HT1080 (cell line): ENCODE measurements around the gene BIRC7. TPM values are rescaled to one million over a fixed set of nuclear protein-coding genes. Genes with fewer than 3 reads are reported as not detected.

Experiments used
- DNase-seq: peaks from one replicate; pipeline ENCODE4 v3.0.0-alpha.2; 2015; ENCODE audit warnings: low read depth
- total RNA-seq: library from RNA; depleted of rRNA; stranded (reverse); fragments of >200 nt; shearing (Covaris generic); gene quantifications from 2 replicates; pipeline ENCODE4 v1.2.3, GENCODE V29; 2014

BIRC7 gene
- total RNA-seq, 1 experiment from 2014 or later: not detected

- DNase-seq: no peak
Observed at GRCh38 chr20:63262836-63263235, 27.1 kb downstream of the BIRC7 start.

DNA sequence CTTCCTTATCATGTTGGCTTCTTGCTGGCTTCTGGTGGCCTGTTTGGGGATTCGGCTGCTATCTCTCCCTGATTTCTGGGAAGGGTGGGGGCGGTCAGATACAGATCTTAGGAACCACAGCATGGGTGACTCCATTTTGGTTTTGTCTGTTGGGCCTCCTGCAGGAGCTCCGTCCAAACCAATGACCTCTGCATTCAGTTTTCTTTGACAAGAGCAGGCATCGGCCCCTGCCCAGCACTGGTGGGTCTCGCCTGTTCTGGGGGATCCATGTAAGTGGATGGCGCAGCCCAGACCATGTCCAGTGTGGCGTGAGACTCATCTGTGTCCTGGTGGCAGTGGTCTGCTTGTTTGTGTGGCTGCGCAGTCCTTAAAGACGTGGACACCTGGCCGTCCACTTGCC lies 28.3 kb downstream of the BIRC7 start:
- DNase-seq: no peak

GRCh38 chr20:63264519-63264918 lies 28.8 kb downstream of the BIRC7 start:
- no peak for DNase-seq

DNA sequence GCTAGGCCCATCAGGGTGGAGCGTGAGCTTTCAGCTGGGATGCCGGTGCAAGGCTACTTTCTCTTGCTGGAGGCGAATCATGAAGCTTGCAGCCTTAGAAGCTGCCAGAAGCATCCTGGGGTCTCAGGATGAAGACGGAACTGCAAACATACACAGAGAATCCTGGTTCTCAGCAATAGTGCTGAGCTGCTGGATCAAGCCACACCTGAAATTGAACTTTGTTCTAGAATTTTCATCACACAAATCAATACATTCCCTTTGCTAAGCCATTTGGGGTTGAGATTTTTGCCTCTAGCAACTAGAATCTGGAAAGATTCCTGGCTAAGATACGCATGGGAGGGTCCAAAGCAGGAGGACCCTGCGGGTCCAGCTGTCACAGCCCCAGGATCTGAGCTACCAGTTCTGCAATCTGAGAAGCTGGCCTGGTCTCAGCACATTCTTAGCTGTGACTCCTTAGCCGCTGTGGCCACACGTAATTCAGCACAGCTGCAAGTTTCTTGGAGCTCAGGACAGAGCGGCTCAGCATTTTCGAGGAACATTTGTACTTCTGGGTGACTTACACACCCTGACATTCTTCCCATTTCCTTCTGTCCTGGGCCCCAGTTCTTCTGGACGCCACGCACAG lies 30.3 kb downstream of the BIRC7 start:
- no peak for DNase-seq

- no peak for DNase-seq
Observed at GRCh38 chr20:63267691-63268090, 32.0 kb downstream of the BIRC7 start.

DNA sequence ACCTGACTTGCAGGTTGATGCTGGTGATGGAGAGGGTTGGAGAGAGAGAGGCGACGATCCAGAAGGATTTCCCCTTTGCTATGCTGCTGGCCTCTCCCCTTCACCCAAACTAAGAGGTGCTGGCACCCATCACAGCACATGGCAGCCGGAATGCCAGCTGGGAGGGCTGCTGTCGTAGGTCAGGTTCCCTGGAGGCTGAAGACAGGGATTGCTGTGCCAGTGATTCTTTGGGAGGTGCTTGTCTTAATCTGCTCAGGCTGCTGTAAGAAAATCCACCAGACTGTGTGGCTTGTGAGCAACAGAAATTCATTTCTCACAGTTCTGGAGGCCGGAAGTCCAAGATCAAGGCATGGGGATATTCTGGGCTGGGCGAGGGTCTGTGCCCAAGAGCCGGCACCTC lies 32.6 kb downstream of the BIRC7 start:
- no peak for DNase-seq

- no peak for DNase-seq
Observed at GRCh38 chr20:63268671-63269439, 33.1 kb downstream of the BIRC7 start.

- DNase-seq: no peak
Observed at GRCh38 chr20:63269724-63270123, 34.0 kb downstream of the BIRC7 start.

GRCh38 chr20:63270606-63271325 lies 35.1 kb downstream of the BIRC7 start:
- no peak for DNase-seq

DNA sequence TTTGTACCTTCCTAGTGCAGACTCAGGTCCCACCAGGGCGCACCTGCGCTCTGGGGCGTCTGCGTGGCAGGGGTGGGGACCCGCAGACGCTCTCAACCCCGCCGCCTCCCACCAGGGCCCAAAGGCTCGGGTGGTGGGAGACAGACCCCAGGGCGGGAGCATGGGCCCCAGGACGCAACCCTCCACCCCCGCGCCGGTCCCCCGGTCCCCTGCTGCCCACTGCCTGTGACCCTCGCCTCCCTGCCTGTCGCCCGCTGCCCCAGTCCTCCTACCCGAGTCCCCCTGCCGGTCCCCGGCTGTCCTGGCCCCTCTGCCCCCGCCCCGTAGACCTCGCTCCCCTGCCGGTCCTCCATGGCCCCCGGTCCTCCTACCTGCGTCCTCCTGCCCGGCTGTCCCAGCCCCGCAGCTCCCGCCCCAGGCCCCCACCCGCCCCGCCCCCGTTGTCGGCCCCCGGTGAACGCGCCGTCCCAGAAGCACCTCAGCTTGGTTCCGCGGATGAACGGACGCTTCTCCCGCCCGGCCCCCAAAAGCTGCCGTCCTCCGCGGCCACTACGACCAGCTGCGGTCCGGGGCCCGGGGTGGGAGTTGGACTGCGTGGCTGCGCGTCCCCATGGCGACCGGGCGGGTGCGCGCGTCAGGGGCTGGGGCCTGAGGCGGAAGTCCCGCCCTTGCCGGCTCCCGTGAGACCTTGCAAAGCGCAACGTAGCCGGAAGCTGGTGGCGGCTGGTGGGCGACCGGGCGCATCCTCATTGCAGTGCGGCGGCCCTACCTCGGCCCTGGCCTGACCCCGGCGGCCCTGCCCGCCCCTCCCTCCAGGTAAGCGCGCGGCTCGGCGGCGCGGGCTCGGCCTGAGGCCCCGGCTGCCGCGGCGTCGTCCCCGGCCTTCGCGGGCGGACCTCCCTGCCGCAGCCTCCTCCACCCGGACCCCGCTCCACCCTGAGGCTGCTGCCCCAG lies 36.7 kb downstream of the BIRC7 start, which contains the start of gene ARFGAP1:
Gene ARFGAP1, plus strand, starts transcription at position 709 of the 954 bp plus-strand sequence. CDS start 2,768 bp downstream, outside the sequence.
- DNase-seq: peak; percentile 80

GRCh38 chr20:63273059-63273579 lies 37.4 kb downstream of the BIRC7 start:
- DNase-seq: no peak

DNA sequence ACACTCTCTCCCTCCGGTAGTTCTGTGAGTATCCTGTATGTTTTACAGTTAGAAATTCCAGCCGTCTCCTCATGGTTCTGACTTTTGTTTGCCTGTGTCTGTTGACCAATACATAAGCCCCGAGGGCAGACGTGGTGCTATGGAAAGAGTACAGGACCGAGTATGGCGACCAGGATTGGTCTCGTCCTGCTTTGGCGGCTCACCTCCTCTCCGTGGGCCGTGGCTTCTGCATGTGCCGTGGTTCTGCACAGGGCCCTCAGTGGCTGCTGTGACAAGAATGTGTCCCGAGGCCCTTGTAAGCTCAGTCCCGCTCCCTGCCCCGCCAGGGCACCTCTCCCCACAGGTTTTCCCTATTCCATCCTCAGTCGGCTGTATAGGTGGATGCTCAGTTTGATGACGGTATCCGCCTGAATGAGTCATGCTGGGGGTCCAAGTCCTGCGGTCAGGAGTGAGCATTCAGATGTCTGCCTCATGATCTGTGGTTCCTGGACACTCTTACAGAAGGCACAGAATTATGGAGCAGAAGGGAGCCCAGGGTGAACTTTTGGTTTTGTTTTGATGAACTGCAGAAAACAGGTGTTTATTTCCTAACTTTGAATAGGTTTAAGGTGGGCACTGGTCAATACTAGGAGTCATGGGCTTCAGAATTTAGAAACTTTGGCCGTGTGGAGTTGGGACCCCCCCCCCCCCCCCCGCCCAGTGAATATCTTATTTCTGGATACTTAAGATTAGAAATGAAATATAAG lies 38.1 kb downstream of the BIRC7 start:
- peak; percentile 84 for DNase-seq

- no peak for DNase-seq
Observed at GRCh38 chr20:63274381-63275228, 38.9 kb downstream of the BIRC7 start.

- no peak for DNase-seq
Observed at GRCh38 chr20:63275825-63276224, 40.1 kb downstream of the BIRC7 start.

DNA sequence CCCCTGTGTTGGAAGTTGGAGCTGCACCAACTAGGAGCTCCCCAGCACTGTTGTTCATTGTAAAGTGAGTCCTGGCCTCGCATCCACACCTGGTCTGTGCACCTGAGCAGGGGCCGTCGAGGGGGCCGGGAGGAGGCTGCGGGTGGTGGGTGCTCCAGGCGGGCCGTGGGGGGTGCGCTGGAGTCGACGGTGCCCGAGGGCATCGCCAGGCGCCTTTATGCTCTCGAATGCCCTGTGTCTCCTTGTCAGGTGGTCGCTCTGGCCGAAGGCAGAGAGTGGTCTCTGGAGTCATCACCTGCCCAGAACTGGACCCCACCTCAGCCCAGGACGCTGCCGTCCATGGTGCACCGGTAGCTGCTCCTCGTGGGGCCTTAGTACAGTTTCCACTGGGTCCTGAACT lies 41.3 kb downstream of the BIRC7 start:
- DNase-seq: no peak

DNA sequence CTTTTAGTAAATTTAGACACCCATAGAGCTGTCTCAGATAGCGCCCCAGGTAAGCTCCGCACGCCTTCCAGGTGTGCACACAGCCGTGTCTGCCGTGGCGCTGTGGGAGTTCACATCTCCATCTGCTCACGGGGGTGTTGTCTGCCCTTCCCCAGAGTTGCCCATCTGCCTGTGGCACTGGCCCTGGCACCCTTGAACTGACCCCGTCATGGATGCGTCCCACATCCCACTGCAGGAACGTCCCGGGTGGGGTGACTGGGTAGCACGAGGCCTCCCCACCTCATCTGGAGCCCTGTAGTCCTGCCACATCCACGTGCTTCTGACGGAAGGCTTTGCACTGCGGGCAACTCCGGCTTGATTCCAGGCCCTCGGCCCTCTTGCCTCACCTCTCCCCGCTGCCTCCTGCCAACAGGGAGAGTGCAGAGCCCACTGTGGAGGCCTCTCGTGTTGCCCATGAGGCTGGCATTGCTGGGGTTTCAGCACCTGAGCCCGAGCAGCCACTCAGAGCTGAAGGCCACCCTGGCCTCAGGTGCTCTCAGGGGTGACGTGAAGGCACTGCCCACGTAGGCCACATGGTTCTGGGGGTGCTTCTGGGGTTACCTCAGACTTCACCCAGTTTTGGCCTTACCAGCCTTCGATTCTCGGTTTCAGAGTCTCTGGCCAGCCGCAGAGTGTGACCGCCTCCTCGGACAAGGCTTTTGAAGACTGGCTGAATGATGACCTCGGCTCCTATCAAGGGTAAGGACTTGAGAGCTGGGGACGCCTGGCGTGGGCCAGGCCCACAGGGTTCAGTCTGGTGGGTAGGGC lies 42.0 kb downstream of the BIRC7 start:
- no peak for DNase-seq

DNA sequence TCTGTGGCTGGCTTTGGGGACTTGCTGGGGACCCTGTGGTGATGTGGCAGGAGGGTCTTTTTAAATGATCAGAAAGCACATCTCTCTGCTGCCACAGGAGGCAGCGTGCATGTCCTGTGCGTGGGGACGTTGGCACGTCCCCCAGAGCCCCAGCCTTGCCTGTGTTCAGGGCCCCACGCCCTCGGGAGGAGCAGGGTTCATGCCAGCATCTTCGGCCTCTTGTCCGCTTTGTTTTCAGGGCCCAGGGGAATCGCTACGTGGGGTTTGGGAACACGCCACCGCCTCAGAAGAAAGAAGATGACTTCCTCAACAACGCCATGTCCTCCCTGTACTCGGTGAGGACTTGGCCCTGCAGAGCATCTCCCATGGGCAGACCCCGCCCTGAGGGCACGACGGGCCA lies 43.0 kb downstream of the BIRC7 start:
- no peak for DNase-seq

DNA sequence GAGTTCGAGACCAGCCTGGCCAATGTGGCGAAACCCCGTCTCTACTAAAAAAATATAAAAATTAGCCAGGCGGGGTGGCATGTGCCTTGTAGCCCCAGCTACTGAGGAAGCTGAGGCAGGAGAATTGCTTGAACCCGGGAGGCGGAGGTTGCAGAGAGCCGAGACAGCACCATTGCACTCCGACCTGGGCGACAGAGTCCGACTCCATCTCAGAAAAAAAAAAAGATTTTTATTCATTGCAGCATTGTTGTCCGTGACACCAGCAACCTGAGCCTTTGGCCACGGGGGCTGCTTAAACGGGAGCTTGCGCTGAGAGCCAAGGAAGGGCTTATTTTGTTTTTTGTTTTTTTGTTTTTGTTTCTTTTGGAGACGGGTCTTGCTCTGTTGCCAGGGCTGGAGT lies 44.2 kb downstream of the BIRC7 start:
- DNase-seq: no peak
